Aorta (tissue), 5 donors: ENCODE data around the gene DNAAF6. TPM values are rescaled to one million over a fixed set of nuclear protein-coding genes. Genes with fewer than 3 reads are reported as not detected.
"Not testable (repeated sequence)": the region's sequence is repeated elsewhere in the genome, so short reads cannot be mapped to it uniquely, and the experiment has no call there.

Experiments used
- ATAC-seq: fragments of 200-7000 bp; cut with Tn5 transposase; one replicate; pipeline ENCODE4 v1.9.1; 2022; ENCODE audit warnings: moderate library complexity; ENCODE audit not compliant: low FRiP score
- DNase-seq, 2 donors: peaks; one replicate each; pipeline ENCODE4 v3.0.0-alpha.2; 2020
- H3K27ac ChIP-seq, 2 donors: one replicate each; pipeline ENCODE4 v1.5.1; 2013; ENCODE audit warnings: low read length in 2 of 2, mild to moderate bottlenecking in 2 of 2, moderate library complexity in 2 of 2, control low read depth in 1 of 2, inconsistent platforms in 1 of 2, low read depth in 1 of 2
- H3K27me3 ChIP-seq, 2 donors: one replicate each; pipeline ENCODE4 v1.6.1; 2013; ENCODE audit warnings: control low read depth in 1 of 2, low read length in 1 of 2, mild to moderate bottlenecking in 1 of 2, moderate library complexity in 1 of 2; ENCODE audit not compliant: insufficient read depth in 2 of 2, control insufficient read depth in 1 of 2
- H3K36me3 ChIP-seq, 2 donors: one replicate each; pipeline ENCODE4 v1.6.1; 2013; ENCODE audit warnings: control low read depth in 1 of 2, low read length in 1 of 2, mild to moderate bottlenecking in 1 of 2; ENCODE audit not compliant: insufficient read depth in 2 of 2, control insufficient read depth in 1 of 2
- H3K4me1 ChIP-seq, 2 donors: one replicate each; pipeline ENCODE4 v1.6.1; 2013; ENCODE audit warnings: low read length in 2 of 2, control low read depth in 1 of 2, mild to moderate bottlenecking in 1 of 2, moderate library complexity in 1 of 2; ENCODE audit not compliant: insufficient read depth in 2 of 2, control insufficient read depth in 1 of 2
- H3K4me3 ChIP-seq, 2 donors: one replicate each; pipeline ENCODE4 v1.5.1; 2013; ENCODE audit warnings: low read length in 2 of 2, control low read depth in 1 of 2, mild to moderate bottlenecking in 1 of 2
- H3K9me3 ChIP-seq: one replicate; pipeline ENCODE4 v1.6.1; 2013; ENCODE audit warnings: mild to moderate bottlenecking, low read length; ENCODE audit not compliant: control insufficient read depth
- WGBS, 2 donors: extraction: QIAGEN DNeasy Blood & Tissue Kit; methylation state at CpG; one replicate each; pipeline ENCODE4 v1.1.7; 2013; 5-methylcytosine and 5-hydroxymethylcytosine counted together
- intact Hi-C, 2 donors: fragments of 100-400 bp; cut with DNase I; formaldehyde crosslinking; loops; one replicate each; pipeline versions ENCODE4 v1.14.2 to v1.15.0; 2022
- long read RNA-seq, 2 donors: library from polyadenylated mRNA; unstranded; transcript quantifications; one replicate each; pipeline ENCODE4 v2.0.0, GENCODE V29; 2020 to 2021
- polyA plus RNA-seq, 2 donors: library from polyadenylated mRNA; stranded (reverse); fragments of 200-250 nt; gene quantifications; one replicate each; pipeline ENCODE4 v1.2.3, GENCODE V29; 2013
- total RNA-seq, 2 donors: library from RNA; stranded (reverse); fragmentation: NEBNext Ultra II Directional; extraction: Animal tissue kit (Norgen Biotek cat#: 25700); gene quantifications; one replicate each; pipeline ENCODE4 v1.2.1, GENCODE V29; 2021
- donor health status: healthy with polysubstance abuse.
- donor health status: Bipolar disorder and iron deficiency.
- donor health status: DM: no; HTN: no; CAD: no.
- donor health status: DM: no; HTN: no; CAD: no.
- donor health status: DM: yes; HTN: yes; CAD: no.

DNAAF6 gene
- not detected for total RNA-seq
- polyA plus RNA-seq, result not detected
- long read RNA-seq, donor 1, result 0 reads
- long read RNA-seq, donor 2, result 0 reads

- intact Hi-C loops, result no loop called here
- H3K9me3 ChIP-seq, result no peaks in the 10 kb centered on the region
- no peaks in the 10 kb centered on the region for H3K27me3 ChIP-seq
- DNase-seq (peak; percentile 65 to 81), ATAC-seq (peak; percentile 69)
- H3K4me3 ChIP-seq, result peak within 1 kb of the TSS; percentile 9 to 53
- H3K27ac ChIP-seq, result no peak within 1 kb of the TSS
- no peaks in the 10 kb centered on the region for H3K36me3 ChIP-seq
- no peaks in the 10 kb centered on the region for H3K4me1 ChIP-seq
- WGBS, 2 donors, result 1 to 32% methylated on average over 66 of the region's 66 CpGs
Observed at GRCh38 chrX:107205770-107206696, at the start of gene DNAAF6, which contains the start of gene NUP62CL. Gene DNAAF6, plus strand, starts transcription at chrX:107206611. Its CDS starts 6,265 bp downstream, at chrX:107212876. Gene NUP62CL, minus strand, starts transcription at chrX:107206433. Its CDS starts 31,287 bp downstream, at chrX:107175146.

GRCh38 chrX:107157618-107158017, 48.8 kb upstream of the DNAAF6 start:
- 84 to 88% methylated on average over 4 of the region's 4 CpGs for WGBS, 2 donors
- H3K36me3 ChIP-seq, ATAC-seq, intact Hi-C loops, H3K9me3 ChIP-seq, H3K4me3 ChIP-seq, H3K4me1 ChIP-seq, H3K27me3 ChIP-seq, DNase-seq, H3K27ac ChIP-seq: not testable (repeated sequence)

- H3K36me3 ChIP-seq, result no peaks in the 10 kb centered on the region
- intact Hi-C loops, result no loop called here
- no peaks in the 10 kb centered on the region for H3K4me1 ChIP-seq
- DNase-seq, result no peak
- no peaks in the 10 kb centered on the region for H3K9me3 ChIP-seq
- WGBS, 2 donors, result 80 to 94% methylated on average over 3 of the region's 3 CpGs
- no peak overlapping the region for H3K27ac ChIP-seq
- no peak for ATAC-seq
- no peak overlapping the region for H3K4me3 ChIP-seq
- no peaks in the 10 kb centered on the region for H3K27me3 ChIP-seq
Observed at GRCh38 chrX:107167163-107167921, 39.1 kb upstream of the DNAAF6 start.

GRCh38 chrX:107168257-107168656, 38.2 kb upstream of the DNAAF6 start:
- no peak overlapping the region for H3K4me3 ChIP-seq
- no peaks in the 10 kb centered on the region for H3K27me3 ChIP-seq
- ATAC-seq (no peak), DNase-seq (no peak)
- H3K9me3 ChIP-seq, result no peaks in the 10 kb centered on the region
- intact Hi-C loops, result no loop called here
- no peak overlapping the region for H3K27ac ChIP-seq
- H3K36me3 ChIP-seq, result no peaks in the 10 kb centered on the region
- H3K4me1 ChIP-seq, result no peaks in the 10 kb centered on the region

- H3K4me3 ChIP-seq, result no peak overlapping the region
- no peak for ATAC-seq
- 71 to 84% methylated on average over 1 of the region's 1 CpG for WGBS, 2 donors
- H3K27ac ChIP-seq, result no peak overlapping the region
- H3K9me3 ChIP-seq, result no peaks in the 10 kb centered on the region
- intact Hi-C loops, result no loop called here
- H3K36me3 ChIP-seq, result no peaks in the 10 kb centered on the region
- H3K4me1 ChIP-seq, result no peaks in the 10 kb centered on the region
- no peak for DNase-seq
- no peaks in the 10 kb centered on the region for H3K27me3 ChIP-seq
Observed at GRCh38 chrX:107168712-107169111, 37.7 kb upstream of the DNAAF6 start.

GRCh38 chrX:107171369-107172102, 34.9 kb upstream of the DNAAF6 start:
- Histone ChIP-seq H3K4me1 (no peaks in the 10 kb centered on the region), H3K27ac (no peak overlapping the region), H3K27me3 (no peaks in the 10 kb centered on the region), H3K36me3 (no peaks in the 10 kb centered on the region), H3K9me3 (no peaks in the 10 kb centered on the region), H3K4me3 (no peak overlapping the region)
- ATAC-seq, result no peak
- no peak for DNase-seq
- intact Hi-C loops, result no loop called here

- intact Hi-C loops, result no loop called here
- DNase-seq, result no peak
Observed at GRCh38 chrX:107197319-107197718, 9.1 kb upstream of the DNAAF6 start.

GRCh38 chrX:107198074-107198473, 8.3 kb upstream of the DNAAF6 start:
- ATAC-seq, H3K36me3 ChIP-seq, H3K4me1 ChIP-seq, H3K27me3 ChIP-seq, H3K9me3 ChIP-seq, intact Hi-C loops, H3K27ac ChIP-seq, H3K4me3 ChIP-seq, DNase-seq: not testable (repeated sequence)
- 79 to 89% methylated on average over 6 of the region's 6 CpGs for WGBS, 2 donors

More at GRCh38 chrX:107197319-107197718, 9.1 kb upstream of the DNAAF6 start:
- Histone ChIP-seq H3K27me3 (no peaks in the 10 kb centered on the region), H3K36me3 (no peaks in the 10 kb centered on the region), H3K4me3 (no peak overlapping the region), H3K27ac (no peak overlapping the region), H3K9me3 (no peaks in the 10 kb centered on the region), H3K4me1 (no peaks in the 10 kb centered on the region)
- no peak for ATAC-seq
- WGBS, 2 donors, result 81 to 97% methylated on average over 1 of the region's 1 CpG
